Activated naive CD8-positive, alpha-beta T cell (primary cell): ENCODE results near the gene GGCX.
"Not testable (repeated sequence)": the region's sequence is repeated elsewhere in the genome, so short reads cannot be mapped to it uniquely, and the experiment has no call there.

Experiments used
- H3K27ac Mint-ChIP-seq: one replicate; pipeline ENCODE4 v1.8.0; 2021; ENCODE audit warnings: mixed read lengths
- H3K27me3 Mint-ChIP-seq: one replicate; pipeline ENCODE4 v1.8.0; 2021; ENCODE audit warnings: mixed read lengths
- H3K36me3 Mint-ChIP-seq: one replicate; pipeline ENCODE4 v1.8.0; 2021; ENCODE audit warnings: mixed read lengths
- H3K4me1 Mint-ChIP-seq: one replicate; pipeline ENCODE4 v1.8.0; 2021; ENCODE audit warnings: low read depth, mixed read lengths
- H3K4me3 Mint-ChIP-seq: one replicate; pipeline ENCODE4 v1.8.0; 2021; ENCODE audit warnings: mild to moderate bottlenecking, mixed read lengths
- H3K9me3 Mint-ChIP-seq: one replicate; pipeline ENCODE4 v1.8.0; 2021; ENCODE audit warnings: low read depth, mixed read lengths

GGCX gene

GRCh38 chr2:85560812-85561279, 447 bp downstream of the GGCX start:
- Mint-ChIP-seq H3K9me3 (no peaks in the 10 kb centered on the region), H3K27me3 (no peaks in the 10 kb centered on the region), H3K27ac (peak overlapping the region; percentile 61), H3K4me3 (peak overlapping the region; percentile 98), H3K36me3 (no peaks in the 10 kb centered on the region), H3K4me1 (peaks cover 33% of the 10 kb centered on the region)

- not testable (repeated sequence) for H3K9me3 Mint-ChIP-seq, H3K27ac Mint-ChIP-seq, H3K27me3 Mint-ChIP-seq, H3K36me3 Mint-ChIP-seq
- H3K4me1 Mint-ChIP-seq, result peaks cover 33% of the 10 kb centered on the region
- peak overlapping the region; percentile 98 for H3K4me3 Mint-ChIP-seq
Observed at GRCh38 chr2:85560403-85560726, 928 bp downstream of the GGCX start.

- Mint-ChIP-seq H3K27ac (peak overlapping the region; percentile 4), H3K4me1 (peaks cover 30% of the 10 kb centered on the region), H3K27me3 (no peaks in the 10 kb centered on the region), H3K36me3 (peaks cover 4% of the 10 kb centered on the region), H3K4me3 (peak overlapping the region; percentile 25), H3K9me3 (no peaks in the 10 kb centered on the region)
Observed at GRCh38 chr2:85558160-85558559, 3.1 kb downstream of the GGCX start.

GRCh38 chr2:85557130-85557529, 4.2 kb downstream of the GGCX start:
- Mint-ChIP-seq H3K27me3 (no peaks in the 10 kb centered on the region), H3K9me3 (no peaks in the 10 kb centered on the region), H3K36me3 (peaks cover 4% of the 10 kb centered on the region), H3K4me1 (peaks cover 30% of the 10 kb centered on the region), H3K4me3 (no peak overlapping the region), H3K27ac (no peak overlapping the region)

GRCh38 chr2:85554980-85555612, 6.2 kb downstream of the GGCX start:
- no peaks in the 10 kb centered on the region for H3K27me3 Mint-ChIP-seq
- no peak overlapping the region for H3K27ac Mint-ChIP-seq

GRCh38 chr2:85553184-85553583, 8.1 kb downstream of the GGCX start:
- H3K4me1 Mint-ChIP-seq, result peaks cover 7% of the 10 kb centered on the region
- H3K9me3 Mint-ChIP-seq, result no peaks in the 10 kb centered on the region
- no peak overlapping the region for H3K4me3 Mint-ChIP-seq
- H3K27me3 Mint-ChIP-seq, result no peaks in the 10 kb centered on the region
- H3K27ac Mint-ChIP-seq, result no peak overlapping the region
- H3K36me3 Mint-ChIP-seq, result peaks cover 4% of the 10 kb centered on the region

More at GRCh38 chr2:85554980-85555612, 6.2 kb downstream of the GGCX start:
- H3K4me3 Mint-ChIP-seq, result no peak overlapping the region
- H3K4me1 Mint-ChIP-seq, result peaks cover 18% of the 10 kb centered on the region
- peaks cover 4% of the 10 kb centered on the region for H3K36me3 Mint-ChIP-seq
- H3K9me3 Mint-ChIP-seq, result no peaks in the 10 kb centered on the region

- peaks cover 4% of the 10 kb centered on the region for H3K36me3 Mint-ChIP-seq
- H3K27ac Mint-ChIP-seq, result peak overlapping the region; percentile 34
- H3K9me3 Mint-ChIP-seq, result no peaks in the 10 kb centered on the region
- H3K4me1 Mint-ChIP-seq, result peaks cover 4% of the 10 kb centered on the region
- H3K4me3 Mint-ChIP-seq, result no peak overlapping the region
- H3K27me3 Mint-ChIP-seq, result no peaks in the 10 kb centered on the region
Observed at GRCh38 chr2:85551698-85552678, 9.3 kb downstream of the GGCX start.

GRCh38 chr2:85550486-85550885, 10.8 kb downstream of the GGCX start:
- peaks cover 4% of the 10 kb centered on the region for H3K36me3 Mint-ChIP-seq
- no peaks in the 10 kb centered on the region for H3K9me3 Mint-ChIP-seq
- H3K4me3 Mint-ChIP-seq, result no peak overlapping the region
- no peak overlapping the region for H3K27ac Mint-ChIP-seq
- peaks cover 4% of the 10 kb centered on the region for H3K4me1 Mint-ChIP-seq
- H3K27me3 Mint-ChIP-seq, result no peaks in the 10 kb centered on the region

- Mint-ChIP-seq H3K36me3 (peaks cover 2% of the 10 kb centered on the region), H3K27ac (no peak overlapping the region), H3K27me3 (no peaks in the 10 kb centered on the region), H3K4me3 (no peak overlapping the region), H3K4me1 (peaks cover 4% of the 10 kb centered on the region), H3K9me3 (no peaks in the 10 kb centered on the region)
Observed at GRCh38 chr2:85549826-85550225, 11.5 kb downstream of the GGCX start.

GRCh38 chr2:85549095-85549494, 12.2 kb downstream of the GGCX start:
- Mint-ChIP-seq H3K4me3 (no peak overlapping the region), H3K27me3 (no peaks in the 10 kb centered on the region), H3K4me1 (peaks cover 7% of the 10 kb centered on the region), H3K27ac (no peak overlapping the region), H3K9me3 (no peaks in the 10 kb centered on the region), H3K36me3 (peaks cover 3% of the 10 kb centered on the region)

GRCh38 chr2:85548608-85548900, 12.7 kb downstream of the GGCX start:
- H3K4me1 Mint-ChIP-seq, result peaks cover 9% of the 10 kb centered on the region
- no peak overlapping the region for H3K4me3 Mint-ChIP-seq
- H3K9me3 Mint-ChIP-seq, result no peaks in the 10 kb centered on the region
- peaks cover 7% of the 10 kb centered on the region for H3K36me3 Mint-ChIP-seq
- H3K27me3 Mint-ChIP-seq, result no peaks in the 10 kb centered on the region
- H3K27ac Mint-ChIP-seq, result no peak overlapping the region

GRCh38 chr2:85547859-85548607, 13.3 kb downstream of the GGCX start:
- Mint-ChIP-seq H3K27me3 (no peaks in the 10 kb centered on the region), H3K36me3 (peaks cover 10% of the 10 kb centered on the region), H3K4me1 (peaks cover 14% of the 10 kb centered on the region), H3K9me3 (no peaks in the 10 kb centered on the region), H3K4me3 (no peak overlapping the region), H3K27ac (peak overlapping the region; percentile 50)

- Mint-ChIP-seq H3K27ac (peak overlapping the region; percentile 18), H3K36me3 (peaks cover 17% of the 10 kb centered on the region), H3K4me1 (peaks cover 22% of the 10 kb centered on the region), H3K27me3 (no peaks in the 10 kb centered on the region), H3K9me3 (no peaks in the 10 kb centered on the region), H3K4me3 (peak overlapping the region; percentile 15)
Observed at GRCh38 chr2:85547089-85547858, 14.0 kb downstream of the GGCX start.

GRCh38 chr2:85545780-85546240, 15.5 kb downstream of the GGCX start:
- Mint-ChIP-seq H3K27ac (peak overlapping the region; percentile 54), H3K27me3 (no peaks in the 10 kb centered on the region), H3K9me3 (no peaks in the 10 kb centered on the region), H3K36me3 (peaks cover 30% of the 10 kb centered on the region), H3K4me3 (no peak overlapping the region), H3K4me1 (peaks cover 33% of the 10 kb centered on the region)
